ENCODE data around the gene TRIOBP. TPM values are rescaled to one million over a fixed set of nuclear protein-coding genes. Genes with fewer than 3 reads are reported as not detected.

TRIOBP gene
- total and polyA plus RNA-seq, 2 donors from 2014 or later = 32.1 to 125 TPM

GRCh38 chr22:37711490-37711889, 14.6 kb downstream of the TRIOBP start:
- no peaks in the 10 kb centered on the region for H3K27me3 ChIP-seq (ENCODE audit: control insufficient read depth, insufficient read depth, low read length)
- H3K27ac ChIP-seq (ENCODE audit: low read depth in 2 of 2, low read length in 2 of 2) = no peak overlapping the region
- DNase-seq (no peak), FAIRE-seq (no peak)
- no peak for TF ChIP-seq CTCF (IDR thresholded peaks at IDR 0.05; ENCODE audit: borderline replicate concordance, extremely low read depth, insufficient read depth)
- intact Hi-C loops (cut with DNase I) = no loop called here
- no peaks in the 10 kb centered on the region for H3K36me3 ChIP-seq (ENCODE audit: control insufficient read depth in 2 of 3, insufficient read depth in 3 of 3, low read length in 3 of 3)
- no peaks in the 10 kb centered on the region for H3K4me1 ChIP-seq (ENCODE audit: control insufficient read depth in 2 of 3, insufficient read depth in 2 of 3, low read depth in 1 of 3, low read length in 3 of 3)
- no peak overlapping the region for H3K4me3 ChIP-seq (ENCODE audit: low read length in 3 of 3)
- H3K9ac ChIP-seq (ENCODE audit: low read length in 3 of 3) = no peak overlapping the region
- H3K9me3 ChIP-seq (ENCODE audit: control insufficient read depth in 2 of 3, insufficient read depth in 1 of 3, low read length in 3 of 3) = no peaks in the 10 kb centered on the region

- no peak overlapping the region for H3K4me3 ChIP-seq (ENCODE audit: low read length in 3 of 3)
- FAIRE-seq (no peak), DNase-seq (no peak)
- H3K27me3 ChIP-seq (ENCODE audit: control insufficient read depth, insufficient read depth, low read length) = no peaks in the 10 kb centered on the region
- no peaks in the 10 kb centered on the region for H3K4me1 ChIP-seq (ENCODE audit: control insufficient read depth in 2 of 3, insufficient read depth in 2 of 3, low read depth in 1 of 3, low read length in 3 of 3)
- intact Hi-C loops (cut with DNase I) = no loop called here
- H3K9ac ChIP-seq (ENCODE audit: low read length in 3 of 3) = no peak overlapping the region
- no peak for TF ChIP-seq CTCF (IDR thresholded peaks at IDR 0.05; ENCODE audit: borderline replicate concordance, extremely low read depth, insufficient read depth)
- H3K27ac ChIP-seq (ENCODE audit: low read depth in 2 of 2, low read length in 2 of 2) = no peak overlapping the region
- no peaks in the 10 kb centered on the region for H3K9me3 ChIP-seq (ENCODE audit: control insufficient read depth in 2 of 3, insufficient read depth in 1 of 3, low read length in 3 of 3)
- no peaks in the 10 kb centered on the region for H3K36me3 ChIP-seq (ENCODE audit: control insufficient read depth in 2 of 3, insufficient read depth in 3 of 3, low read length in 3 of 3)
Observed at GRCh38 chr22:37713761-37714160, 16.9 kb downstream of the TRIOBP start.

- no peaks in the 10 kb centered on the region for H3K4me1 ChIP-seq (ENCODE audit: control insufficient read depth in 2 of 3, insufficient read depth in 2 of 3, low read depth in 1 of 3, low read length in 3 of 3)
- no peak for TF ChIP-seq CTCF (IDR thresholded peaks at IDR 0.05; ENCODE audit: borderline replicate concordance, extremely low read depth, insufficient read depth)
- H3K9ac ChIP-seq (ENCODE audit: low read length in 3 of 3) = no peak overlapping the region
- no peak overlapping the region for H3K4me3 ChIP-seq (ENCODE audit: low read length in 3 of 3)
- FAIRE-seq = no peak
- no peak overlapping the region for H3K27ac ChIP-seq (ENCODE audit: low read depth in 2 of 2, low read length in 2 of 2)
- no peaks in the 10 kb centered on the region for H3K36me3 ChIP-seq (ENCODE audit: control insufficient read depth in 2 of 3, insufficient read depth in 3 of 3, low read length in 3 of 3)
- no peaks in the 10 kb centered on the region for H3K27me3 ChIP-seq (ENCODE audit: control insufficient read depth, insufficient read depth, low read length)
- no peak for DNase-seq
- no peaks in the 10 kb centered on the region for H3K9me3 ChIP-seq (ENCODE audit: control insufficient read depth in 2 of 3, insufficient read depth in 1 of 3, low read length in 3 of 3)
- intact Hi-C loops (cut with DNase I) = no loop called here
Observed at GRCh38 chr22:37714634-37715033, 17.8 kb downstream of the TRIOBP start.

GRCh38 chr22:37715760-37716159, 18.9 kb downstream of the TRIOBP start:
- TF ChIP-seq CTCF (IDR thresholded peaks at IDR 0.05; ENCODE audit: borderline replicate concordance, extremely low read depth, insufficient read depth) = no peak
- Histone ChIP-seq H3K27ac (ENCODE audit: low read depth in 2 of 2, low read length in 2 of 2) (no peak overlapping the region), H3K36me3 (ENCODE audit: control insufficient read depth in 2 of 3, insufficient read depth in 3 of 3, low read length in 3 of 3) (no peaks in the 10 kb centered on the region), H3K27me3 (ENCODE audit: control insufficient read depth, insufficient read depth, low read length) (no peaks in the 10 kb centered on the region), H3K4me1 (ENCODE audit: control insufficient read depth in 2 of 3, insufficient read depth in 2 of 3, low read depth in 1 of 3, low read length in 3 of 3) (no peaks in the 10 kb centered on the region), H3K9ac (ENCODE audit: low read length in 3 of 3) (no peak overlapping the region), H3K9me3 (ENCODE audit: control insufficient read depth in 2 of 3, insufficient read depth in 1 of 3, low read length in 3 of 3) (no peaks in the 10 kb centered on the region), H3K4me3 (ENCODE audit: low read length in 3 of 3) (no peak overlapping the region)
- FAIRE-seq = no peak
- no peak for DNase-seq
- intact Hi-C loops (cut with DNase I) = no loop called here

Data from kidney (tissue), 14 donors.